Measurements from ENCODE around the gene PEX10. TPM values are rescaled to one million over a fixed set of nuclear protein-coding genes. Genes with fewer than 3 reads are reported as not detected.
A peak's percentile ranks its signal among the peaks of the same experiment; 100 is the strongest.

PEX10 gene
- total and polyA plus RNA-seq, 8 donors, result 10.1 to 16.8 (median 12.2) TPM

DNA sequence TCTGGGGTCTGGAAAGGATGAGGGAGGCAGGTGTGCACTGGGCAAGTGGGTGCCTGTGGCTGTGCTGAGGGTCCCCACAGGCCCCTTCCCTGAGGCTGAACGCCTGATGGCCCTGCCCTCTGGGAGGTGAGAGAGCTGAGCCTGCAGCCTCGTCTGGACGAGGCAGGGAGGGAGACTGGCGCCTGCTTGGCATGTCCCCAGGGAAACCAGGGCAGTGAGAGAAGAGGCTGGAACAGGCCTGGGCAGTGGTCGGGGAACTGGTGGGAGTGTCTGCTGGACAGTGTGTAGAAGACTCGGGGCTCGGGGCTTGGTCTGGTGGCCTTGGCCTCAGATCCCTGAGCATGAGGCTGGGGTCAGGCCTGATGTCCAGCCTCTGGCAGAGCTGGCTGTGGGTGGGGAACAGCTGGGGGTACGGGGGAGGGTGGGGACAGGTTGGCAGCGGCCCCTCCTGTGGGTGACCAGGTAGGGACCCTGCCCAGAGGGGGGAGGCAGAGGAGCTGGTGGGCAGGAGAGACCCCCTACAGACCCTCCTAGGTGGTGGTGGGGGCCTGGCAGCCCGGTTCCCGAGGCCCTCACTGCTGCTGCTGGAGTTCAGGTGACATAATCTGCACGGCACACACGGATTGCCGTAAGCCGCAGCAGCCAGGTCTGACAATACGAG is 32.9 kb upstream of the PEX10 start:
- intact Hi-C loops (cut with DNase I), result no loop called here
- ATAC-seq (peak in 2 of 4 donors; percentile 35 to 40), DNase-seq (no peak), FAIRE-seq (no peak)
- Histone ChIP-seq H3K36me3 (no peaks in the 10 kb centered on the region), H3K9me3 (no peaks in the 10 kb centered on the region), H3K4me1 (no peaks in the 10 kb centered on the region), H3K4me3 (no peak overlapping the region), H3K27me3 (peaks cover 0 to 7% (median 0%) of the 10 kb centered on the region in 4 donors), H3K27ac (no peak overlapping the region)
- WGBS, 2 donors, result 27 to 37% methylated on average over 13 to 16 of the region's 16 CpGs
- TF ChIP-seq, protein P1, sequence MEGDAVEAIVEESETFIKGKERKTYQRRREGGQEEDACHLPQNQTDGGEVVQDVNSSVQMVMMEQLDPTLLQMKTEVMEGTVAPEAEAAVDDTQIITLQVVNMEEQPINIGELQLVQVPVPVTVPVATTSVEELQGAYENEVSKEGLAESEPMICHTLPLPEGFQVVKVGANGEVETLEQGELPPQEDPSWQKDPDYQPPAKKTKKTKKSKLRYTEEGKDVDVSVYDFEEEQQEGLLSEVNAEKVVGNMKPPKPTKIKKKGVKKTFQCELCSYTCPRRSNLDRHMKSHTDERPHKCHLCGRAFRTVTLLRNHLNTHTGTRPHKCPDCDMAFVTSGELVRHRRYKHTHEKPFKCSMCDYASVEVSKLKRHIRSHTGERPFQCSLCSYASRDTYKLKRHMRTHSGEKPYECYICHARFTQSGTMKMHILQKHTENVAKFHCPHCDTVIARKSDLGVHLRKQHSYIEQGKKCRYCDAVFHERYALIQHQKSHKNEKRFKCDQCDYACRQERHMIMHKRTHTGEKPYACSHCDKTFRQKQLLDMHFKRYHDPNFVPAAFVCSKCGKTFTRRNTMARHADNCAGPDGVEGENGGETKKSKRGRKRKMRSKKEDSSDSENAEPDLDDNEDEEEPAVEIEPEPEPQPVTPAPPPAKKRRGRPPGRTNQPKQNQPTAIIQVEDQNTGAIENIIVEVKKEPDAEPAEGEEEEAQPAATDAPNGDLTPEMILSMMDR (IDR thresholded peaks at IDR 0.05), result no peak

DNA sequence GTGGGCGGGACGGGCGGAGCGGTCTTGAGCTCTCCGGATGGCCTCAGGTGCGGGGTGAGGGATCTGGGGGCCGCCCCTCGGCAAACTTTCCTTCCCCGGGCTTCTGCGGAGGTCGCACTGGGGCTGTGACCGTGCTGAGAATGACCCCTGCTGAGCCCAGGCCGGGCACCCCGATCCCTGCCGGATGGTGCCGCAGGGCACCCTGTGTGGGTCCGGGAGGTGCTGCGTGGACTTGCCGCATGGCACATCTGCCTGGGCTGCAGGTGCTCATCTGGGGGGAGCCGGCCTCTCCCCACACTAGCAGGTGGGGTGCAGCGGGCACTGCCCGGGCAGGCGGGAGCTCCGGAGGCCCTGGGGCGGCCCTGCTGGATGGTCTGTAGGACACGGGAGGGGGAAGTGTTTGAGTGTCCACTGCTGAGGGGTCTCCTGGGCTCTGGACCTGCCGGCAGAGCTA is 31.8 kb upstream of the PEX10 start:
- DNase-seq, result no peak
- no peak for FAIRE-seq
- intact Hi-C loops (cut with DNase I), result no loop called here
- Histone ChIP-seq H3K9me3 (no peaks in the 10 kb centered on the region), H3K36me3 (no peaks in the 10 kb centered on the region), H3K27ac (no peak overlapping the region), H3K4me3 (no peak overlapping the region), H3K4me1 (no peaks in the 10 kb centered on the region), H3K27me3 (peaks cover 0 to 7% (median 0%) of the 10 kb centered on the region in 4 donors)
- TF ChIP-seq, protein P1 (IDR thresholded peaks at IDR 0.05), result no peak
- no peak for ATAC-seq
- 23 to 36% methylated on average over 26 to 27 of the region's 27 CpGs for WGBS, 2 donors

DNA sequence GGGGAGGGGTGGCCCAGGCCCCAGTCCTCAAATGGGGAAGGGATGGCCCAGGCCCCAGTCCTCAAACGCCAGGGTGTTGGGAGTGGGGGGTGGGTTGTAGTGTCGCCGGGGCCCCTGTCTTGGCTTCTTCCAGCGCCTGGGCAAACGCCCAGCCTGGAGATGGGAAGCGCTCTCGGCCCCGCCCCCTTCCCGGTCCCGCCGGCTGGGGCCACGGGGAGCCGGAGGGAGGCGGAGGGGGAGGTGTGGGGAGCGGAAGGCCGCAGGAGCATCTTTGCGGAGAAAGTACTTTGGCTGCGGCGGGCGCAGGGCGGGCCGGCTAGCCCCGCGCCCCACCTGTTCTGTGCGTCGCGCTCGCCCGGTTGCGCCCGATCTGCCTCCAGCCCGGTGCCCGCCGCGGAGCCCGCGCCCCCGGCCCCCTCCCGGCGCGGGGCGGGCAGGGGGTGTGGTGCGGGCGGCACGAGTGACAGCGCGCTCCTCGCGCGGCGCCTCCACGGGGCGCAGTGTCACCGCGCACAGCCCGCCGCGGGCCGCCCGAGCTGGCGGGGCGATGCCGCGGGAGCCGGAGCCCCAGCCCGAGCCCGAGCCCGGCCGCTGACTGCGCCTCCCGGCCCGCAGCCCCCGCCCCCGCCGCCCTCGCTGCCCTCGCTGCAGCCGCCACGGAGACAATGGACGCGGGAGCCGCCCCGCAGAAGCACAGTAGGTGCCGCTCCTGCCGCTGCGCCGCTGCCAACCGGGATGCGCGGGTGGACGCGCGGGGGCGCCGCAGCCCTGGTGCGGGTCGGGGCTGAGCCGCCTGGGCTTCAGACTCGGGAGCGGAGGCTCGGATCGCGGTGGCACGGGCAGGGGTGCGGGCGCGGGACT is 31.1 kb upstream of the PEX10 start:
- Histone ChIP-seq H3K9me3 (no peaks in the 10 kb centered on the region), H3K4me1 (no peaks in the 10 kb centered on the region), H3K4me3 (no peak overlapping the region), H3K27ac (no peak overlapping the region), H3K36me3 (no peaks in the 10 kb centered on the region), H3K27me3 (peaks cover 0 to 7% (median 0%) of the 10 kb centered on the region in 4 donors)
- no peak for DNase-seq
- ATAC-seq, result peak in 2 of 4 donors; percentile 29 to 40
- TF ChIP-seq, protein P1 (IDR thresholded peaks at IDR 0.05), result no peak
- 1 to 2% methylated on average over 61 to 107 of the region's 107 CpGs for WGBS, 2 donors
- FAIRE-seq, result no peak
- intact Hi-C loops (cut with DNase I), result no loop called here

DNA sequence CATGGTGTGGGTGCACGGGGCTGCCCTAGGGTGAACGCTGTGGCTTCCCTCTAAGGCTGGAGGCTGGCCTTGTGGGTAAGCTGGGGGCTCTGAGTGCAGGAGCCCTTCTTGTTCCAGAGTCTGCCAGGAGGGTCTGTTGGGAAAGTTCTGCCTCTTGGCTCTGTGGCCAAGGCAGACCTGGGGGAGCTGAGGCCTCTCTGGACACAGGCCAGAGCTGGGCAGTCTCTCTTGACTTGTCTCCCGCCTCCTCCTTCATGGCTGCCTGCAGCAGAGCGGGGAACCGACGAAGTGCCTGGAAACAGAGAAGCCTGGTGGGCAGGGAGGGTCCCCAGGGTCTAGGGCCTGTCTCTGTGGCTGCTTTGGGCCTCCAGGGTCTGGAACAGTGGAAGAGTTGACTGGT is 30.3 kb upstream of the PEX10 start:
- Histone ChIP-seq H3K27ac (no peak overlapping the region), H3K36me3 (no peaks in the 10 kb centered on the region), H3K27me3 (peaks cover 0 to 7% (median 0%) of the 10 kb centered on the region in 4 donors), H3K4me1 (no peaks in the 10 kb centered on the region), H3K4me3 (no peak overlapping the region), H3K9me3 (no peaks in the 10 kb centered on the region)
- FAIRE-seq (no peak), DNase-seq (no peak), ATAC-seq (no peak)
- TF ChIP-seq, protein P1 (IDR thresholded peaks at IDR 0.05), result no peak
- 38 to 62% methylated on average over 6 of the region's 6 CpGs for WGBS, 2 donors
- intact Hi-C loops (cut with DNase I), result no loop called here

All from pancreas (tissue), 10 donors.